ENCODE results near the gene TNIP2. TPM values are rescaled to one million over a fixed set of nuclear protein-coding genes. Genes with fewer than 3 reads are reported as not detected.

TNIP2 gene
- total and polyA plus RNA-seq, 2 of the 8 experiments (the other 6 are each of a cell fraction or from before 2014, with no cell fraction given): 23.7 to 37.7 TPM

GRCh38 chr4:2795893-2796848 is 40.0 kb upstream of the TNIP2 start:
- FAIRE-seq: no peak
- Histone ChIP-seq H4K20me1 (replicated peaks in 1 of 2; ENCODE audit: control insufficient read depth in 1 of 2, insufficient read depth in 2 of 2, low read length in 2 of 2) (peaks cover 2 to 4% of the 10 kb centered on the region in 2 experiments), H3K23ac (ENCODE audit: insufficient read length) (no peak overlapping the region), H4K5ac (ENCODE audit: insufficient read length, low read depth, low read length) (no peak overlapping the region), H4K91ac (replicated peaks; ENCODE audit: insufficient read length, low read length) (no peak overlapping the region), H3K4me2 (ENCODE audit: insufficient read depth in 1 of 2, low read depth in 2 of 2, low read length in 2 of 2) (no peak overlapping the region), H2BK20ac (ENCODE audit: low read length) (no peak overlapping the region), H2AFZ (ENCODE audit: low read length) (no peak overlapping the region), H3K9ac (replicated peaks in 1 of 4; ENCODE audit: extremely low read depth in 1 of 4, low read depth in 3 of 4, low read length in 3 of 4) (no peak overlapping the region; a peak in 1 of 7 replicates), H2BK12ac (ENCODE audit: low read depth, low read length) (peak overlapping the region; percentile 5; the same call in 1 of the 2 replicates), H3K36me3 (ENCODE audit: control insufficient read depth in 2 of 4, insufficient read depth in 4 of 4, low read length in 3 of 4) (no peaks in the 10 kb centered on the region), H3K4ac (replicated peaks; ENCODE audit: insufficient read length, low read depth, low read length) (no peak overlapping the region), H3K18ac (ENCODE audit: extremely low read depth, low read length) (no peak overlapping the region), H3K27ac (ENCODE audit: low read depth, low read length) (no peak overlapping the region), H3K14ac (ENCODE audit: insufficient read length) (no peak overlapping the region), H2AK5ac (ENCODE audit: low read depth, low read length) (peak overlapping the region; percentile 65; the same call in 1 of the 2 replicates), H2BK15ac (ENCODE audit: low read length) (no peak overlapping the region), H3K79me2 (ENCODE audit: control insufficient read depth in 1 of 2, insufficient read depth in 2 of 2, low read length in 2 of 2) (no peaks in the 10 kb centered on the region), H3K27me3 (replicated peaks in 1 of 4; ENCODE audit: control insufficient read depth in 3 of 4, extremely low read depth in 1 of 4, insufficient read depth in 3 of 4, low read length in 3 of 4) (peaks cover 0 to 19% (median 12%) of the 10 kb centered on the region in 4 experiments; a peak in 5 of 7 replicates), H2BK120ac (replicated peaks; ENCODE audit: low read depth, low read length) (no peak overlapping the region), H3K4me3 (ENCODE audit: extremely low read depth in 1 of 4, insufficient read depth in 2 of 4, low read depth in 3 of 4, low read length in 4 of 4) (no peak overlapping the region), H3K79me1 (ENCODE audit: low read depth, low read length) (0 out of 2 replicates have a peak, but pooled peaks cover 2% of the 10 kb centered on the region), H4K8ac (ENCODE audit: extremely low read depth, insufficient read depth, low read length) (peak overlapping the region; percentile 57; the same call in 1 of the 2 replicates), H2BK5ac (ENCODE audit: low read depth, low read length) (no peak overlapping the region), H3K4me1 (replicated peaks in 1 of 4; ENCODE audit: control insufficient read depth in 3 of 4, insufficient read depth in 4 of 4, low read length in 3 of 4) (peaks cover 0 to 33% (median 15%) of the 10 kb centered on the region in 4 experiments; a peak in 6 of 7 replicates), H3K56ac (replicated peaks; ENCODE audit: insufficient read length, low read depth, low read length) (no peak overlapping the region), H3K9me3 (ENCODE audit: insufficient read depth in 2 of 2, low read depth in 1 of 2, low read length in 1 of 2) (no peaks in the 10 kb centered on the region; a peak in 1 of 4 replicates), H3K23me2 (ENCODE audit: low read depth, low read length) (no peaks in the 10 kb centered on the region; the same call in 1 of the 2 replicates)
- no peak for TF ChIP-seq SP2 (IDR thresholded peaks at IDR 0.05; ENCODE audit: low read length)
- 0 out of 2 replicates have a peak, but pooled peaks have one; percentile 31 for TF ChIP-seq KDM1A (IDR thresholded peaks at IDR 0.05; ENCODE audit: borderline replicate concordance, low read length)
- no peak for DNase-seq (ENCODE audit: low read depth in 1 of 2, low spot score in 2 of 2)
- ChIA-PET CTCF (ENCODE audit: partially characterized antibody) (interaction anchor here (0.6 to 1.2 kb wide), 4 partner anchors 9 to 437 kb away, joined by 3 to 4 read pairs (median 4); no protein-coding TSS in a partner anchor), POLR2A (ENCODE audit: partially characterized antibody) (interaction anchor here (0.9 to 6.6 kb wide), 5 partner anchors 9 to 22 kb away, joined by 3 to 48 read pairs (median 5); no protein-coding TSS in a partner anchor)
- WGBS, 2 experiments (ENCODE audit: extremely low coverage in 1 of 2, insufficient coverage in 1 of 2, insufficient read length in 1 of 2, insufficient replicate concordance in 2 of 2, low coverage in 1 of 2, low lambda C conversion rate in 2 of 2, missing lambda C conversion rate in 1 of 2): 93% methylated on average over 26 of the region's 27 CpGs; no CpG with 5 or more reads in 1 of the 2 experiments
